GM10266 (cell line): Measurements from ENCODE around the gene THSD4.

Experiments
- DNase-seq: peaks from one replicate; pipeline ENCODE4 v3.0.0; 2012; ENCODE audit errors: extremely low spot score
- CTCF ChIP-seq: IDR thresholded peaks from 2 replicates; pipeline ENCODE4 v1.5.1; 2012; ENCODE audit warnings: mild to moderate bottlenecking, low read depth; ENCODE audit not compliant: control insufficient read depth, insufficient read depth; ENCODE audit errors: missing control alignments

THSD4 gene

GRCh38 chr15:71426792-71427191 is 311.5 kb downstream of the THSD4 start:
- no peak for DNase-seq
- no peak for TF ChIP-seq CTCF

GRCh38 chr15:71430782-71431181 is 315.5 kb downstream of the THSD4 start:
- no peak for DNase-seq
- TF ChIP-seq CTCF: no peak

- TF ChIP-seq CTCF: no peak
- no peak for DNase-seq
Measured at GRCh38 chr15:71431343-71432336, 316.4 kb downstream of the THSD4 start.

- no peak for DNase-seq
- no peak for TF ChIP-seq CTCF
Measured at GRCh38 chr15:71433402-71433801, 318.1 kb downstream of the THSD4 start.

- no peak for TF ChIP-seq CTCF
- DNase-seq: no peak
Measured at GRCh38 chr15:71434774-71435173, 319.5 kb downstream of the THSD4 start.

- no peak for DNase-seq
- TF ChIP-seq CTCF: no peak
Measured at GRCh38 chr15:71435552-71435951, 320.3 kb downstream of the THSD4 start.

- no peak for TF ChIP-seq CTCF
- DNase-seq: no peak
Measured at GRCh38 chr15:71436854-71437253, 321.6 kb downstream of the THSD4 start.
